ENCODE data around the gene TAOK1.
"Not testable (repeated sequence)": the region's sequence is repeated elsewhere in the genome, so short reads cannot be mapped to it uniquely, and the experiment has no call there.

Gene TAOK1

GRCh38 chr17:29445844-29446243, 55.7 kb downstream of the TAOK1 start:
- no peak for DNase-seq (ENCODE audit: low read depth)

GRCh38 chr17:29449865-29450671, 59.9 kb downstream of the TAOK1 start:
- no peak for DNase-seq (ENCODE audit: low read depth)

- no peak for DNase-seq (ENCODE audit: low read depth)
These were observed 61.1 kb downstream of the TAOK1 start for GRCh38 chr17:29451121-29451742.

- no peak for DNase-seq (ENCODE audit: low read depth)
These were observed 67.9 kb downstream of the TAOK1 start for GRCh38 chr17:29458066-29458465.

- DNase-seq (ENCODE audit: low read depth), result no peak
These were observed 71.5 kb downstream of the TAOK1 start for GRCh38 chr17:29461483-29462206.

GRCh38 chr17:29469276-29469675, 79.1 kb downstream of the TAOK1 start:
- DNase-seq (ENCODE audit: low read depth), result no peak

- not testable (repeated sequence) for DNase-seq (ENCODE audit: low read depth)
These were observed 83.3 kb downstream of the TAOK1 start for GRCh38 chr17:29473437-29473836.

- no peak for DNase-seq (ENCODE audit: low read depth)
These were observed 84.1 kb downstream of the TAOK1 start for GRCh38 chr17:29474297-29474696.

GRCh38 chr17:29475891-29476290, 85.7 kb downstream of the TAOK1 start:
- no peak for DNase-seq (ENCODE audit: low read depth)

GRCh38 chr17:29480249-29480928, 90.2 kb downstream of the TAOK1 start:
- not testable (repeated sequence) for DNase-seq (ENCODE audit: low read depth)

- no peak for DNase-seq (ENCODE audit: low read depth)
These were observed 93.3 kb downstream of the TAOK1 start for GRCh38 chr17:29483503-29483902.

- DNase-seq (ENCODE audit: low read depth), result no peak
These were observed 104.8 kb downstream of the TAOK1 start for GRCh38 chr17:29495011-29495410.

- no peak for DNase-seq (ENCODE audit: low read depth)
These were observed 114.5 kb downstream of the TAOK1 start for GRCh38 chr17:29504711-29505110.

- DNase-seq (ENCODE audit: low read depth), result no peak
These were observed 115.7 kb downstream of the TAOK1 start for GRCh38 chr17:29505836-29506235.

GRCh38 chr17:29510953-29511352, 120.8 kb downstream of the TAOK1 start:
- no peak for DNase-seq (ENCODE audit: low read depth)

GRCh38 chr17:29514792-29515191, 124.6 kb downstream of the TAOK1 start:
- no peak for DNase-seq (ENCODE audit: low read depth)

GRCh38 chr17:29518359-29518758, 128.2 kb downstream of the TAOK1 start:
- no peak for DNase-seq (ENCODE audit: low read depth)

- DNase-seq (ENCODE audit: low read depth), result no peak
These were observed 134.5 kb downstream of the TAOK1 start for GRCh38 chr17:29524692-29525091.

- no peak for DNase-seq (ENCODE audit: low read depth)
These were observed 136.2 kb downstream of the TAOK1 start for GRCh38 chr17:29526322-29526721.

GRCh38 chr17:29533976-29534375, 143.8 kb downstream of the TAOK1 start:
- no peak for DNase-seq (ENCODE audit: low read depth)

GRCh38 chr17:29544066-29544465, 153.9 kb downstream of the TAOK1 start:
- no peak for DNase-seq (ENCODE audit: low read depth)

GRCh38 chr17:29546085-29546484, 155.9 kb downstream of the TAOK1 start:
- DNase-seq (ENCODE audit: low read depth), result no peak

Data from activated T-cell treated with anti-CD3 and anti-CD28 coated beads for 48 hours (primary cell).